ENCODE data around the gene CAND2.

DNA sequence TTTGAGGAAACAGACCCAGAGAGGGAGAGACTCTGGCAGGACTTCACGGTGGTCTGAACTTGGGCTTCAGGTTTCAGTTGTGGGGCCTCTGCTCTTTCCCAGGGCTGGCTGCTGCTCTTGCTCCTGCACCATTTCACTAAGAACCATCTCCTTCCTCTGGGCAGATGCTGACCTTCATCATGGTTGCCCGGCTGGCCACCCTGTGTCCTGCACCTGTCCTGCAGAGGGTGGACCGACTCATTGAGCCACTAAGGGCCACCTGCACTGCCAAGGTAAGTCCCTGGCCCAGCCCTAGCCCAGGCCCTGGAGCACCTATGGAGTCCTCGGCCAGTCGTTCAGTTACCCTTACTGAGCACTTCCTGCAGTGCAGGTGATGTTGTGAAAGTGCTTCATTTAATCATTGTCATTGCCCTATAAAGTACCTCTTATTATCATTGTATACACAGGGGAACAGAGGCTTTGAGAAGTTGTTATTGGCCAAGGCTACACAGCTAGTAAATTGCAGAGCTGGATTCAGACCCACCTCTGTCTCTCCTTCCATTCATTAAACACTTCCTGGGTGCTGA lies 34.9 kb downstream of the CAND2 start:
- TF ChIP-seq, protein P1, sequence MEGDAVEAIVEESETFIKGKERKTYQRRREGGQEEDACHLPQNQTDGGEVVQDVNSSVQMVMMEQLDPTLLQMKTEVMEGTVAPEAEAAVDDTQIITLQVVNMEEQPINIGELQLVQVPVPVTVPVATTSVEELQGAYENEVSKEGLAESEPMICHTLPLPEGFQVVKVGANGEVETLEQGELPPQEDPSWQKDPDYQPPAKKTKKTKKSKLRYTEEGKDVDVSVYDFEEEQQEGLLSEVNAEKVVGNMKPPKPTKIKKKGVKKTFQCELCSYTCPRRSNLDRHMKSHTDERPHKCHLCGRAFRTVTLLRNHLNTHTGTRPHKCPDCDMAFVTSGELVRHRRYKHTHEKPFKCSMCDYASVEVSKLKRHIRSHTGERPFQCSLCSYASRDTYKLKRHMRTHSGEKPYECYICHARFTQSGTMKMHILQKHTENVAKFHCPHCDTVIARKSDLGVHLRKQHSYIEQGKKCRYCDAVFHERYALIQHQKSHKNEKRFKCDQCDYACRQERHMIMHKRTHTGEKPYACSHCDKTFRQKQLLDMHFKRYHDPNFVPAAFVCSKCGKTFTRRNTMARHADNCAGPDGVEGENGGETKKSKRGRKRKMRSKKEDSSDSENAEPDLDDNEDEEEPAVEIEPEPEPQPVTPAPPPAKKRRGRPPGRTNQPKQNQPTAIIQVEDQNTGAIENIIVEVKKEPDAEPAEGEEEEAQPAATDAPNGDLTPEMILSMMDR (IDR thresholded peaks at IDR 0.05; ENCODE audit: poor library complexity): no peak
- no peak for TF ChIP-seq EZH2phosphoT487 (IDR thresholded peaks at IDR 0.05; ENCODE audit: low read depth, severe bottlenecking, unreplicated experiment)

Data from hepatocyte (in vitro differentiated cells).